ENCODE measurements around the gene GK.

DNA sequence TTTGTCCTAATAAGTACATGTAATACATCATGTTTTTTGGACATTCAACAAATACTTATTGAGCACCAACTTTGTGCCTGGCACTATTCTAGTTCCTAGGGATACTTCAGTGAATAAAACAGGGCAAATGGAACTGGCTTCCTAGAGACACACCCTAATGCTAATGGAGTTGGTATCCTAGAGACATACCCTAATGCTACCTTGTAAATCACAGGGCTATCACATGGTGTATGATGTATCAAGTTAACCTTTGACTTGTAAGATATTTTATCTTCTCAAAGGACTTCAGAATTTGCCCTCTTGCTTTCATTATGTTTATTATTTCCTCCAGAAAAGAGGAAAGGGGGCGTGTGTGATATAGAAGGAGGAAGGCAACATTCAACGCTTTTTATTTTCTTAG lies 10.1 kb downstream of the GK start:
- TF ChIP-seq EP300 (IDR thresholded peaks at IDR 0.05; ENCODE audit: borderline replicate concordance) (no peak), TEAD4 (IDR thresholded peaks at IDR 0.05) (no peak), TAF1 (IDR thresholded peaks at IDR 0.05; ENCODE audit: low read depth) (no peak), CEBPB (IDR thresholded peaks at IDR 0.05) (no peak), RAD21 (IDR thresholded peaks at IDR 0.05; ENCODE audit: low read depth) (no peak), TCF12 (IDR thresholded peaks at IDR 0.05; ENCODE audit: low read depth) (no peak)
- TF ChIP-seq, protein P1, sequence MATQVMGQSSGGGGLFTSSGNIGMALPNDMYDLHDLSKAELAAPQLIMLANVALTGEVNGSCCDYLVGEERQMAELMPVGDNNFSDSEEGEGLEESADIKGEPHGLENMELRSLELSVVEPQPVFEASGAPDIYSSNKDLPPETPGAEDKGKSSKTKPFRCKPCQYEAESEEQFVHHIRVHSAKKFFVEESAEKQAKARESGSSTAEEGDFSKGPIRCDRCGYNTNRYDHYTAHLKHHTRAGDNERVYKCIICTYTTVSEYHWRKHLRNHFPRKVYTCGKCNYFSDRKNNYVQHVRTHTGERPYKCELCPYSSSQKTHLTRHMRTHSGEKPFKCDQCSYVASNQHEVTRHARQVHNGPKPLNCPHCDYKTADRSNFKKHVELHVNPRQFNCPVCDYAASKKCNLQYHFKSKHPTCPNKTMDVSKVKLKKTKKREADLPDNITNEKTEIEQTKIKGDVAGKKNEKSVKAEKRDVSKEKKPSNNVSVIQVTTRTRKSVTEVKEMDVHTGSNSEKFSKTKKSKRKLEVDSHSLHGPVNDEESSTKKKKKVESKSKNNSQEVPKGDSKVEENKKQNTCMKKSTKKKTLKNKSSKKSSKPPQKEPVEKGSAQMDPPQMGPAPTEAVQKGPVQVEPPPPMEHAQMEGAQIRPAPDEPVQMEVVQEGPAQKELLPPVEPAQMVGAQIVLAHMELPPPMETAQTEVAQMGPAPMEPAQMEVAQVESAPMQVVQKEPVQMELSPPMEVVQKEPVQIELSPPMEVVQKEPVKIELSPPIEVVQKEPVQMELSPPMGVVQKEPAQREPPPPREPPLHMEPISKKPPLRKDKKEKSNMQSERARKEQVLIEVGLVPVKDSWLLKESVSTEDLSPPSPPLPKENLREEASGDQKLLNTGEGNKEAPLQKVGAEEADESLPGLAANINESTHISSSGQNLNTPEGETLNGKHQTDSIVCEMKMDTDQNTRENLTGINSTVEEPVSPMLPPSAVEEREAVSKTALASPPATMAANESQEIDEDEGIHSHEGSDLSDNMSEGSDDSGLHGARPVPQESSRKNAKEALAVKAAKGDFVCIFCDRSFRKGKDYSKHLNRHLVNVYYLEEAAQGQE (IDR thresholded peaks at IDR 0.05; ENCODE audit: low read depth): no peak
